COLO668 (cell line): ENCODE data around the gene PRDX2.

Experiments
- DNase-seq: peaks from one replicate; lab custom pipeline; 2025; ENCODE audit not compliant: unreplicated experiment; lab: John Stamatoyannopoulos, UW

The PRDX2 gene

DNA sequence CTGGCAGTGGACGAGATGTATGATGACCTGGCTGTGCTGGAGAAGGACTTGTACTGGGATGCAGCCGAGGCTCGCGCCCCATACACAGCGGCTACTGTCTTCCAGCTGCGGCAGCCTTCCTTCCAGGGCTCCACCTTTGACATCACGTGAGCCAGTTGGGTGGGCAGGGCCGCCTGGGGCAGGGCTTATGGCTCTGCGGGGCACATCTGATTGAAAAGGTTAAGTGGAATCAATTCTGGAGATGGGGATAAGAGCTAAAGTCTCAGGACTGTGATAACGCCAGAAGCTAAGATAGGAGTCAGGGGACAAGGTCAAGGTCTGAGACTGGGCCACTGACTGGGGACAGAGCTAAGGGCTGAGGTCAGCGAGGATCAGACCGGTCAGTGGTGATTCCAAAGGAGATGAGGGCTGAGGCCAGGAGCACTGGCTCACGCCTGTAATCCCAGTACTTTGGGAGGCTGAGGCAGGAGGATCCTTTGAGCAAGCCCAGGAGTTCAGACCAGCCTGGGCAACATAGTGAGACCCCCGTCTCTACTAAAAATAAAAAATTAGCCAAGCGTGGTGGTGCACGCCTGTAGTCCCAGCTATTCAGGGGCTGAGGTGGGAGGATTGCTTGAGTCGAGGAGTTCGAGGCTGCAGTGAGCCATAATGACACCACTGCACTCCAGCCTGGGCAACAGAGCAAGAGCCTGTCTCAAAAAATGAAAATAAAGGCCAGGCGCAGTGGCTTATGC is 45.3 kb downstream of the PRDX2 start:
- DNase-seq, result no peak

DNA sequence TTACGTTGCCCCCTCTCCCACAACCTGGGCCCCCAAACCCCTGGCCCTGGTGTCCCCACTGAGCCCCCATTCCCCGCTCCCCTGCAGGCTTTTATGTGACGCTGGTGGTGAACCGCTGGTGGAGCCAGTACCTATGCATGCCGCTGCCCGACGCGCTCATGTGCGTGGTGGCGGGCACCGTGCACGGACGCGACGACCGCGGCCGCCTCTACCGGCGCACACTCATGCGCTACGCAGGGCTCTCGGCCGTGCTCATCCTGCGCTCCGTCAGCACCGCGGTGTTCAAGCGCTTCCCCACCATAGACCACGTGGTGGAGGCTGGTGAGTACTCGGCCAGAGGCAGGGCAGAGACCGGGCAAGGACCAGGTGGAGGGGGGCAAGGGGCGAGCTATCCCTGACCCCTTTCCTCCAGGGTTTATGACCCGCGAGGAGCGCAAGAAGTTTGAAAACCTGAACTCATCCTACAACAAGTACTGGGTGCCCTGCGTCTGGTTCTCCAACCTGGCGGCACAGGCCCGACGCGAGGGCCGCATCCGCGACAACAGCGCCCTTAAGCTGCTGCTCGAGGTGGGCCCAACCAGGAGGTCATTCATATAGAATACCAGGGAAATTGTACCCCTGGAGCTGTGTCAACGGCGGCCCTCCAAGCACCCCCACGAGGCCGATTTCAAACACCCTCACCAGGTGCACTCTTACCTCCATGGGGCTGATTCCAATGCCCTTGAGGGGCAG is 47.0 kb downstream of the PRDX2 start:
- DNase-seq, result no peak

GRCh38 chr19:12752056-12752781 is 49.4 kb downstream of the PRDX2 start:
- no peak for DNase-seq

- DNase-seq, result no peak
These were observed 50.0 kb downstream of the PRDX2 start, which contains the start of gene BEST2 for GRCh38 chr19:12751635-12752034. TSS of gene BEST2 (plus strand) at chr19:12751791. CDS start at chr19:12752593, 802 bp downstream.

GRCh38 chr19:12750851-12751250 is 50.7 kb downstream of the PRDX2 start:
- DNase-seq, result no peak

- peak; percentile 24 for DNase-seq
These were observed 51.6 kb downstream of the PRDX2 start for GRCh38 chr19:12749938-12750521.

DNA sequence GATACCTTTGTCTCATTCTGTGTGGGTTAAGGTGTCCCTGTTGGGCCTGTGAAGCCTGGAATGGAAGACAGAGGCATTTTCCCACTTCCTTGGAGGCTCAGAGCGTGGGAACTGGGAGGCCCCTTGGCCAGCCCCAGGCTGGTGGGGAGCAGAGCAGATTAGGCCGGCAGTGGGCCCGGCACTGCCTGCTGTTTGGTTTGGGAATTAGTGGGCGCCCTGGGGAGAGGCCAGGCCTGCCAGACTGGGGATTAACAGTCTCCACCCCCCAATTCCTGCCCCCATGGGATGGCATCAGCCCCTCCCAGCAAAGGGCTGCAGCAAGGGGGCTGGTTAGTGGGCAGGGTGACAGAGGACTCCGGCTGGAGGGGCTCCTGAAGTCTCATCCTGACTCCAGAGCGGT is 53.1 kb downstream of the PRDX2 start:
- DNase-seq, result no peak
